Gastrocnemius medialis (tissue), 4 donors: ENCODE results near the gene NDUFS6. TPM values are rescaled to one million over a fixed set of nuclear protein-coding genes. Genes with fewer than 3 reads are reported as not detected.
A peak's percentile ranks its signal among the peaks of the same experiment; 100 is the strongest.

Experiments
- ATAC-seq, 2 donors: fragments of 150-250 bp; one replicate each; pipeline ENCODE4 v1.9.1; 2016
- DNase-seq, 2 donors: peaks; one replicate each; pipeline ENCODE4 v3.0.0-alpha.2; 2019
- H3K27ac ChIP-seq, 4 donors: fragments of 200-600 bp; sonication (generic); 1 replicate in 1 of 4; 2 replicates in 3 of 4; pipeline ENCODE4 v1.5.1; 2016 to 2018; ENCODE audit warnings: mild to moderate bottlenecking in 2 of 4, moderate library complexity in 1 of 4
- H3K27me3 ChIP-seq, 3 donors: fragments of 200-600 bp; sonication (generic) in 2 of 3; 1 replicate in 1 of 3; 2 replicates in 2 of 3; pipeline versions ENCODE4 v1.5.1 to v1.6.0; 2016 to 2019; ENCODE audit warnings: mild to moderate bottlenecking in 1 of 3, moderate library complexity in 1 of 3
- H3K36me3 ChIP-seq, 2 donors: fragments of 200-600 bp; sonication (generic) in 1 of 2; one replicate each; pipeline ENCODE4 v1.5.1; 2017 to 2018
- H3K4me1 ChIP-seq, 2 donors: fragments of 200-600 bp; sonication (generic) in 1 of 2; one replicate each; pipeline ENCODE4 v1.5.1; 2016 to 2017; ENCODE audit warnings: mild to moderate bottlenecking in 2 of 2
- H3K4me3 ChIP-seq, 4 donors: fragments of 200-600 bp; sonication (generic) in 3 of 4; 1 replicate in 1 of 4; 2 replicates in 3 of 4; pipeline ENCODE4 v1.5.1; 2016 to 2019; ENCODE audit warnings: mild to moderate bottlenecking in 2 of 4
- H3K9me3 ChIP-seq, 3 donors: fragments of 200-600 bp; sonication (generic) in 2 of 3; 1 replicate in 1 of 3; 2 replicates in 2 of 3; pipeline ENCODE4 v1.5.1; 2016 to 2019
- POLR2A ChIP-seq, 2 donors: fragments of 450-650 bp; IDR thresholded peaks; one replicate each; pipeline ENCODE4 v1.6.1; 2017; ENCODE audit warnings: antibody characterized with exemption in 2 of 2, mild to moderate bottlenecking in 2 of 2, moderate library complexity in 2 of 2
- in situ Hi-C, 4 donors: fragments of 200-750 bp; cut with MboI; loops; one replicate each; pipeline versions ENCODE4 v1.15.0 to v1.8.0; 2017; ENCODE audit warnings: low sequenced_read_pairs in 4 of 4
- intact Hi-C: fragments of 100-400 bp; cut with DNase I; formaldehyde crosslinking; loops from one replicate; pipeline ENCODE4 v1.15.1; 2023; ENCODE audit warnings: low total_unique reads
- total RNA-seq, 4 donors: library from RNA; depleted of rRNA; stranded (reverse); fragments of >200 nt; gene quantifications; one replicate each; pipeline versions ENCODE4 v1.1.0 to v1.2.3, GENCODE V29; 2016
- TF ChIP-seq, protein P1 (sequence below), 5 experiments: fragments of 450-650 bp in 3 of 5; fragments of 200-600 bp in 2 of 5; sonication (generic) in 2 of 5; IDR thresholded peaks in 4 of 5; conservative IDR thresholded peaks in 1 of 5; 1 replicate in 4 of 5; 2 replicates in 1 of 5; pipeline ENCODE4 v1.5.1; 2016 to 2019; ENCODE audit warnings: antibody characterized with exemption in 5 of 5, mild to moderate bottlenecking in 3 of 5, moderate library complexity in 3 of 5

NDUFS6 gene
- total RNA-seq, 4 donors from 2014 or later = 70.8 to 135 (median 106) TPM

- Histone ChIP-seq H3K27ac (no peak overlapping the region), H3K36me3 (no peaks in the 10 kb centered on the region), H3K4me3 (no peak overlapping the region), H3K9me3 (no peaks in the 10 kb centered on the region), H3K27me3 (no peaks in the 10 kb centered on the region), H3K4me1 (peaks cover 0 to 4% of the 10 kb centered on the region in 2 donors)
- ATAC-seq (no peak), DNase-seq (no peak)
- in situ Hi-C loops (no loop called here), intact Hi-C loops (no loop called here)
- no peak for TF ChIP-seq POLR2A (IDR thresholded peaks at IDR 0.05)
- TF ChIP-seq, protein P1, sequence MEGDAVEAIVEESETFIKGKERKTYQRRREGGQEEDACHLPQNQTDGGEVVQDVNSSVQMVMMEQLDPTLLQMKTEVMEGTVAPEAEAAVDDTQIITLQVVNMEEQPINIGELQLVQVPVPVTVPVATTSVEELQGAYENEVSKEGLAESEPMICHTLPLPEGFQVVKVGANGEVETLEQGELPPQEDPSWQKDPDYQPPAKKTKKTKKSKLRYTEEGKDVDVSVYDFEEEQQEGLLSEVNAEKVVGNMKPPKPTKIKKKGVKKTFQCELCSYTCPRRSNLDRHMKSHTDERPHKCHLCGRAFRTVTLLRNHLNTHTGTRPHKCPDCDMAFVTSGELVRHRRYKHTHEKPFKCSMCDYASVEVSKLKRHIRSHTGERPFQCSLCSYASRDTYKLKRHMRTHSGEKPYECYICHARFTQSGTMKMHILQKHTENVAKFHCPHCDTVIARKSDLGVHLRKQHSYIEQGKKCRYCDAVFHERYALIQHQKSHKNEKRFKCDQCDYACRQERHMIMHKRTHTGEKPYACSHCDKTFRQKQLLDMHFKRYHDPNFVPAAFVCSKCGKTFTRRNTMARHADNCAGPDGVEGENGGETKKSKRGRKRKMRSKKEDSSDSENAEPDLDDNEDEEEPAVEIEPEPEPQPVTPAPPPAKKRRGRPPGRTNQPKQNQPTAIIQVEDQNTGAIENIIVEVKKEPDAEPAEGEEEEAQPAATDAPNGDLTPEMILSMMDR (IDR thresholded peaks at IDR 0.05 in 4 of 5, conservative IDR thresholded peaks at IDR 0.05 in 1 of 5) = no peak
These were observed 10.0 kb upstream of the NDUFS6 start for GRCh38 chr5:1791176-1791575.

GRCh38 chr5:1792842-1793266 is 8.4 kb upstream of the NDUFS6 start:
- in situ Hi-C loops = no loop called here
- Histone ChIP-seq H3K36me3 (peaks cover 0 to 14% of the 10 kb centered on the region in 2 donors), H3K27me3 (no peaks in the 10 kb centered on the region), H3K4me1 (peaks cover 2 to 4% of the 10 kb centered on the region in 2 donors), H3K9me3 (no peaks in the 10 kb centered on the region), H3K4me3 (no peak overlapping the region), H3K27ac (no peak overlapping the region)
- TF ChIP-seq, protein P1 (IDR thresholded peaks at IDR 0.05 in 4 of 5, conservative IDR thresholded peaks at IDR 0.05 in 1 of 5) = no peak
- no peak for TF ChIP-seq POLR2A (IDR thresholded peaks at IDR 0.05)
- intact Hi-C loops = no loop called here
- no peak for DNase-seq
- ATAC-seq = no peak

DNA sequence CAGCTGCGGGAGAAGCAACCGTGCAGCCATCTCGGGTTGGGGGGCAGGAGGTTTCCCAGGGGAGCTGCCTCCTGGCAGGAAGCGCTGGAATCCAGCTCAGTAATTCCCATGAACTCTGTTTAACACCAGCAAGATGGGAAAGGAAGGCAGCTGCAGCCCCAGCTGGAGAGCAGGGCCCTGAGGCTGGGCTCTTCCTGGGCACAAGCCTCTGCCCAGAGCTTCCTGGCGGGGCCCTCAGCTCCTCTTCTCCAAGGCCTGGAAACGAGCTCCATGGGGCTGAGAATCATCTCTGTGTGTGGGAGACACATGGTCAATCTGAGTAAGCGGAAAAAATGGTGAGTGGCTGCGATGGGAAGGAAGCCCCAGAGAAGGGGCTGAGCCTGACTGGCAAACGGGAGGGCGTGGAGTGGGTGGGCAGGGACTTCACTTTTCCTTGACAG is 7.9 kb upstream of the NDUFS6 start:
- TF ChIP-seq POLR2A (IDR thresholded peaks at IDR 0.05) = no peak
- TF ChIP-seq, protein P1 (IDR thresholded peaks at IDR 0.05 in 4 of 5, conservative IDR thresholded peaks at IDR 0.05 in 1 of 5) = no peak
- Histone ChIP-seq H3K27me3 (no peaks in the 10 kb centered on the region), H3K4me3 (no peak overlapping the region), H3K36me3 (peaks cover 0 to 19% of the 10 kb centered on the region in 2 donors), H3K9me3 (no peaks in the 10 kb centered on the region), H3K4me1 (peaks cover 4% of the 10 kb centered on the region in 2 donors), H3K27ac (no peak overlapping the region)
- intact Hi-C loops = no loop called here
- DNase-seq (no peak), ATAC-seq (no peak)
- in situ Hi-C loops = no loop called here

- Histone ChIP-seq H3K9me3 (no peaks in the 10 kb centered on the region), H3K4me1 (peaks cover 9 to 11% of the 10 kb centered on the region in 2 donors), H3K27me3 (no peaks in the 10 kb centered on the region), H3K36me3 (peaks cover 0 to 23% of the 10 kb centered on the region in 2 donors), H3K27ac (no peak overlapping the region), H3K4me3 (no peak overlapping the region)
- no peak for TF ChIP-seq POLR2A (IDR thresholded peaks at IDR 0.05)
- TF ChIP-seq, protein P1 (IDR thresholded peaks at IDR 0.05 in 4 of 5, conservative IDR thresholded peaks at IDR 0.05 in 1 of 5) = no peak
- in situ Hi-C loops (no loop called here), intact Hi-C loops (no loop called here)
- DNase-seq (no peak), ATAC-seq (peak in 1 of 2 donors; percentile 45)
These were observed 7.0 kb upstream of the NDUFS6 start for GRCh38 chr5:1793966-1794900.
